Muscle of arm (tissue), 12 donors: ENCODE measurements around the gene STX16. TPM values are rescaled to one million over a fixed set of nuclear protein-coding genes. Genes with fewer than 3 reads are reported as not detected.

Experiments used
- DNase-seq: peaks from one replicate; pipeline ENCODE4 v3.0.0-alpha.2; 2013
- polyA plus RNA-seq, 12 donors: library from polyadenylated mRNA; unstranded; fragments of 120-200 nt; gene quantifications; one replicate each; pipeline ENCODE4 v1.2.1, GENCODE V29; 2013; ENCODE audit not compliant: insufficient read length in 12 of 12

The STX16 gene
- polyA plus RNA-seq, 12 donors: 40.5 to 88.0 (median 66.6) TPM; not detected in 1

DNA sequence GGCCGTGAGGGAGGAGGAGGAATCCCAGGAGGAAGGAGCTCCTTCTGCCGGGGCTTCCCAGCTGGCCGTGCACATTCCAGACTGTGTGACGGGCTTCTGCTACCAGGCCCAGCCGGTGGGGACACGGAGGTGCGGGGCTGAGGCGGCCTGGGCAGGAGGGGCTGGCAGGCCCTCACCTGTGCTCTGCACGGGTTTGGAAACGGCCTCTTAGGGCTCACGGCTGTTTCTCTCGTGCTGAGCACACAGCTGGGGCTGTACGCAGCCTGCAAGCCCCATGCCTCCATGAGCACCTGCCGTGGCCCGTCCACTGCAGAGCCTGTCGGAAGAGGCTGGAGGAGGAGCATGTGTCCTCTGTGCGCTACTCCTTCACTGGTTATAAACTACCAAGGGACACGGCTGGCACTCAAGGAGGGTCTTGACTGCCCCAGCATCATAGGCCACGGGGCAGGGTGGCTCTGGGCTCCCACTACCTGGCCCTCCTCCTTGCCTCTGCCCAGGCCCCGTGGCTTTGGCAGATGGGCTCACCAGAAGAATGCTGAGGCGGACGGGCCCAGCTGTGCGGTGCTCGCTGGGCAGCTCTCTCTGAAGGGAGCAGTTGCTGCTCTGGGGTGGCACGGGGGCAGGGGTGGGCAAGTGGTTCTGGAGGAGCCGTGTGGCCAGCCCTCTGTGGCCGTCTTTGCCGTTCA, 57.3 kb downstream of the STX16 start:
- no peak for DNase-seq

DNA sequence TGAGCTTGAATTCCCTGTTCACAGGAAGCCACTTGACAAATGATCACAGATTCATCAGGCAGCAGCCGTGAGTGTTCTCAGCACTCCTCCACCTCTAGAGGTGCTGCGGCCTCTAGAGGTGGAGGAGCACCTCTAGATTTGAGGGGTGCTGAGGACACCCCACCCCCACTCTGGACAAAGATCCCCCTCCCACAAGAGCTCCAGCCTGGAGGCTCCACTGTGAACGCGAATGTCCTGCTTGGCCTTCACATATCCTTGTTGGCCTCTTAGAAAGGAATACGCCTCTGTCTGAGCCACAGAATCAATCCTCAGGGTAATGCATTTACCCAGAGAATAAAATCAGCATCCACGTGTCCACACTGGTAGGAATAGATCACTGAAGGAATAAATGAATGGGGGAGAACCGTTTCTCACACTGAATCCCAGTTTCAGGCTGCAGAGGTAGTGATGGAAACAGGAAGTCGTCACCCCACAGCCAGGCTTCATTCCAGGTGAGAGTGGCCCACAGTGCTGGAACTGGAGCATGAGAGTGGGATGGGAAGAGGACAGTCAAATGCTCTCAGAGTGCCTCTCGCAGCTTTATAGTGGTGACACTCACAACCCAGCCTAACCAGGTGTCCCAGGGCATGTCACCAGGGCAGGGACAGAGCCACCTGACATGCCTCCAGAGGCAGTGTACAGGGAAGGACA, 58.1 kb downstream of the STX16 start:
- DNase-seq: no peak

DNA sequence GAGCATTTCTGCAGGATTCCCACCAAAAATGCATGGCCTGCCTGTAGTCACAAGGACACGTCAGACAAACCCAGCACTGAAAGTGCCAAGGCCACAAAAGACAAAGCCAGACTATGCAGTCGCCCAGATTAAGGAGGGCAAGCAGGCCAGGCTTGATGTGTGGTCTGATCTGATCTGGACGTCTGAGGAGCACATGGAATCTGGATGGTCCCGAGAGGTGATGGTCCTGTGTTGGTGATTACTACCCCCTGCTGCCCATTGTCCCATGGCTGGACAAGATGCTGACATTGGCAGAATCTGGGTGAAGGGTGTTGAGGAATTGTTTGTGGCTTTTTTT, 58.6 kb downstream of the STX16 start:
- no peak for DNase-seq

DNA sequence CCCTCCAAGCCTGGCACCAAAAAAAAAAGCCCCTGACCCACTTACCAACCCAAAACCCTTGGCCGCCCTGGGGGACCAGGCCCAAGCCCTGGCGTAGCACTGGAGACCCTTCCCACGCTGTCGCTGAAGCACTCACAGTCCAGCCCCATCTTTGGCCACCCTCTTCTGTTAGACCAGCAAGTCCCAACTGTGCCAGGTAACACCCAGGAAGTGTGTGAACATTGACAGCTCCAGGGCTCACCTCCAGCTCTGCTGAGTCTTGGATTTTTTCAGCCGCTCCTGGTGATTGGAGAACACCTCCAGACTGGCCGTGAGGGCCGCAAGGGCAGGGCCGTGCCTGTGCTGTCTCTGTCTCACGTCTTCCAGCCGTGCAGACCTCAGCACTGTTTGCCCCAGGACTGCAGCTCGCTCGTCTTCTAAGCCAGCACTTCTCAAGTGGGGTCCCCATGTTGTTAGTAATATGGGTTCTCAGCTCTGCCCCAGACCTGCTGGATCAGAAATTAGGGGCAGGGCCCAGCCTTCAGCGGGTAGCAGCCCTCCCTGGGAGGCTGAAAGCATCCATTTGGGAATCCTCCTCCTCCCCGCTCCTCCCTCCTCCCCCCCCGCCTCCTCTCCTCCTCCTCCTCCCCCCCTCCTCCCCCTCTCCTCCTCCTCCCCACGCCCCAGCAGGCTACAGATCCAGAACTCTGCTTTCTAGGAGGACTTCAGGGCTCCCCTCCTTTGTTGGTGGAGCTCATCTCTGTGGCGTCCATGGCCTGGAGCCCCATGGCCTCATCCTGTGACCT, 59.6 kb downstream of the STX16 start:
- no peak for DNase-seq

DNA sequence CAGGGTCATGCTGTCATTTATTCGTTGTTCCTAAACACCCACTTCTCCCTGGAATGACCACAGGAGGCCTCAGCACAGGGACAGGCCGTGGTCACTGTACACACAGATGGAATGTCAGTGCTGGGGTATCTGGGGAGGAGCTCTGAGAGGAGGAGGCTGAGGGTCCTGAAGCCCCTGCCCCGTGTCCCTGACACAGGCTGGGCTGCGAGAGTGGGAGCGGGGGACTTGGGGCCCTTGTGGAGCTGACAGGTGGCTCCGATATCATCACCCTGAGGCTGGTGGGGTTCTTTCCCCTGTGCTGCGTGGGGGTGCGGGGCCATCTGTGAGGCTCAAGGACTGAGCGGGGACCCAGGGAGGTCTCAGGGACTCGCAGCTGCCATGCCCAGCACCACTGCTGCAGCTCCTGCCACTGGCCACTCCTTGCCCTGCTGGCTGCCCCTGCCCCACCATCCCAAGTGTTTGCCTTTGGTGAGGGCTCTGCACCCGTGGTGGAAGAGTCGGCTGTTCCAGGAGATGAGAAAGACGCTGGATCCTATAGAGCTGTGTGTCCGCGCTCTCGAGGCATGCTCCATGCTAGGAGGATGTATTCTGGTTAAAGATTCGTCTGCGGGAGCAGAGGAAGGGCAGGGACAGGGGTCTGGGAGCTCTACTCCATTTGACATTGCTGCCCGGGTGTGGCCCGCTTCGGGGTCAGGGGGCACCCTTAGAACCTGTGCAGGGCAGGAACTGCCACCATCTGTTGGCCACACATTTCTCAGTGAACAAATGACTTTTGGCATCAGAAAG, 60.4 kb downstream of the STX16 start:
- DNase-seq: no peak

DNA sequence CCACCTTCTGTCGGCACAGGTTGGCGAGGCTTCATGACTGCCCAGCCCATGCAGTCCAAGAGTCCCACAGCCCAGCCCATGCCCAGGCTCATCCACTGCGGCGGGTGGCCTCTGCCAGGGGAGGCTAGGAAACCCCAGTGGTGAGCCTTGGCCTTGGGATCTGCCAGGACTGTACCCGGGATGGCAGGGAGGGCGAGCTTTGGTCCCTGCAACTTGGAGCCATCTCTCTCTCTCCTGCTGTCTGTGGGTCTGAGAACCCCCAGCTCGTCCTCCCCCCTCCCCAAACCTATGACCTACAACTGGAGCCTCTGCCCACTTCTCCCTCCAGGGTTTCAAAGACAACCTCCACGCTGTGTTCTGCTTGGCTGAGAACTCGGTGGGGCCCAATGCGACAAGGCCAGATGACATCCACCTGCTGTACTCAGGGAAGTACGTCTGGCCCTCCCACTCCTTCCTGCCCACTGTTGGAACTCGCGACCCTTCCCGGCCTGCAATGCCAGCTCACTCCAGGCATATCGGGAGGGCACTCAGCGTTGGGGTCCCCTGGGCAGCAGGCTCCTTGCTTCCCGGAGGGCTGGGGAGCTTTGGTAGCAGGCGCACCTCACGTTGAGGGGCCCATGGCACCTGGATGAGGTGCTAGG, 61.2 kb downstream of the STX16 start:
- DNase-seq: no peak

DNA sequence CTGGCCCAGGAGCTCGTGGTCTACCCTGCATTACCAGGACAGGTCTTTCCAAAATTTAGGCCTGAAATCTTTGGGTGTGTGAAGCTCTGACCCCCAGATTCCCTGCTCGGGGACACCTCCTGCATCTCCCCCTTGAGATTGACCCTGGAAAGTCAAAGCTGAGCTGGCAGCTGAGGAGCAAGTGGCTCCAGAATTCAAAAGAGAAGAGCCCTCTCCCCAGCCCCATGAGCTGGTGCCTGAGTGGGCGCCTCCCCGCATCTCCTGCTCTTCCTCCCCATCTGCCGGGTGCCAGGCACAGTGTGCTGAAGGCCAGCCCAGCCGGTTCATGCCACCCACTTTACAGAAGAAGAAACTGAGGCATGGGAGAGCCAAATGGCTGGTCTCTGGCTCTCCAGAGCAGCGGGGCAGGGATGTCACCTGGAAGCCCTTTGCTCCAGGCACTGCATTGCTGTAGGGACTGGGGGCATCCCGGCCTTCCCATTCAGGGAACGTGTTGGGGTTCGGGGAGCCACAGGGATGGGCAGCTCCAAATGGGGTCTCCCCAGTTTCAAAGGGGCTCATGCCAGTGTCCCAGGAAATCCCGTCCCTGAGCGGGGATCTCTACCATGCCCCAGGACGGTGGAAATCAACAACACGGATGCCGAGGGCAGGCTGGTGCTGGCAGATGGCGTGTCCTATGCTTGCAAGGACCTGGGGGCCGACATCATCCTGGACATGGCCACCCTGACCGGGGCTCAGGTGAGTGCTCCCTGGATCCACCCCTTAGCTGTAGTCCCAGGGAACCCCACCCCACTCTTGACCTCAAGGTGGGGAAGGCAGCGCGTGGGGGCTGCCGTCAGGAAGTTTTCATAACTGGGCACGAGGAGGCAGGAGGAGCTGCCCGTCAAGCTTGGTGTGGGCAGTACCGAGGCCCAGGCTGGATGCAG, 62.0 kb downstream of the STX16 start:
- no peak for DNase-seq

DNA sequence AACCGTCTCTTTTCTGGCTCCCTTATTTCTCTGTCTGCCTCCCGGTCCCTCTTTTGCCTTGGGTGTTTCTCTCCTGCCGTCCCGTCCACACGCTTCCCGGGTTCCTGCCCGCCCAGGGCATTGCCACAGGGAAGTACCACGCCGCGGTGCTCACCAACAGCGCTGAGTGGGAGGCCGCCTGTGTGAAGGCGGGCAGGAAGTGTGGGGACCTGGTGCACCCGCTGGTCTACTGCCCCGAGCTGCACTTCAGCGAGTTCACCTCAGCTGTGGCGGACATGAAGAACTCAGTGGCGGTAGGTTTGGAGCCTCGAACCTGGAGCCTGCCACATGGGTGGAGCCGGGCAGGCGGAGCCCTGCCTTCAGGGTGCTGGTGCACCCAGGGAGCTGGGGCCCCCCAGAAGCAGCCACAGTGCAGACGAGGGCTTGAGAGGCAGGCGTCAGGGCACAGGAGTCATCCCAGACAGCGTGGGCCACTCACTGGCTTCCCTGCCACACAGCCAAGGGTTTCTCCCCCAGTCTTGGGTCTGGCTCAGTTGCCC, 62.8 kb downstream of the STX16 start:
- no peak for DNase-seq

DNA sequence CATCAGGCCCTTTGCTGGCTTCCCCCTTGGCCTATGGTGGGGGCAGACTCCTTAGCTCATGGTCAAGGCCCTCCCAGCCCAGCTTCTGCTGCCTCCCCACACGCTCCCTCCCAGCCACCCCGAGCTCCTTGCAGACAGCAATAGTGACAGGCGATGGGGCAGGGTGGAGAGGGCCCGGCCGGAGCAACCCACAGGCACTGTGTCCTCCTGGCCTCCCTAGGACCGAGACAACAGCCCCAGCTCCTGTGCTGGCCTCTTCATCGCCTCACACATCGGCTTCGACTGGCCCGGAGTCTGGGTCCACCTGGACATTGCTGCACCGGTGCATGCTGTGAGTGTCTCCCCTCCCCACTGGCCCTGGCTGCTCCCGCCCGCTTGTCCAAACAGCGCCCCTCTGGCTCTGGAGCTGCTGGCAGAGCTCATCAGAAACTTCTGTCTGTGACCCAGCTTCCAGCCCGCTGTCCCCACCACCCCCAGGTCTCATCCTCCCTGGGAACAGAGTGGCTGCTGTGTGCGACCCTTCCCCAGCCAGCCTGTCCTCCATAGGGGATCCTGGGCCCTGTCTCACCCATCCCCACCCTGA, 63.3 kb downstream of the STX16 start:
- no peak for DNase-seq

DNA sequence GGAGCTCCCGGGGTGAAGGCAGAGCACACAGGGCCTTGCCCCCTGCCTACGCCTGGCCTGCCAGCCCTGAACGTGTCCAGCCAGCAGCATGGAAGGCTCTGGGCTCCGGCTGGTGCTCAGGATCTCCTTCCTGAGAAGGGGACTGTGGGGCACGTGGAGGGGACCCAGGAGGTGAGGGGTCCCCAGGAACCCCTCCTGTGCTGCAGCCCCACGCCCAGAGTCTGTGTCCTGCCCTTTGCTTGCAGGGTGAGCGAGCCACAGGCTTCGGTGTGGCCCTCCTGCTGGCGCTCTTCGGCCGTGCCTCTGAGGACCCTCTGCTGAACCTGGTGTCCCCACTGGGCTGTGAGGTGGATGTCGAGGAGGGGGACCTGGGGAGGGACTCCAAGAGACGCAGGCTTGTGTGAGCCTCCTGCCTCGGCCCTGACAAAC, 63.9 kb downstream of the STX16 start:
- no peak for DNase-seq

DNA sequence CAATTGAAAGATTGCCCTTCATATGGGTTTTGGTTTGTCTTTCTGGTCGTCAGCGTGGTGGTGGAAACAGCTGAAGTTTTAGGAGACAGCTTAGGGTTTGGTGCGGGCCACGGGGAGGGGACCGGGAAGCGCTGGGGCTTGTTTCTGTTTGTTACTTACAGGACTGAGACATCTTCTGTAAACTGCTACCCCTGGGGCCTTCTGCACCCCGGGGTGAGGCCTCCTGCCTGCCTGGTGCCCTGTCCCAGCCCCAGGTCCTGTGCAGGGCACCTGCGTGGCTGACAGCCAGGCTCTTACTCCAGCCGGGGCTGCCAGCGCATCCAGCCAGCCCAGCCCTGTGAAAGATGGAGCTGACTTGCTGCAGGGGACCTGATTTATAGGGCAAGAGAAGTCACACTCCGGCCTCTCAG, 64.3 kb downstream of the STX16 start:
- DNase-seq: no peak

DNA sequence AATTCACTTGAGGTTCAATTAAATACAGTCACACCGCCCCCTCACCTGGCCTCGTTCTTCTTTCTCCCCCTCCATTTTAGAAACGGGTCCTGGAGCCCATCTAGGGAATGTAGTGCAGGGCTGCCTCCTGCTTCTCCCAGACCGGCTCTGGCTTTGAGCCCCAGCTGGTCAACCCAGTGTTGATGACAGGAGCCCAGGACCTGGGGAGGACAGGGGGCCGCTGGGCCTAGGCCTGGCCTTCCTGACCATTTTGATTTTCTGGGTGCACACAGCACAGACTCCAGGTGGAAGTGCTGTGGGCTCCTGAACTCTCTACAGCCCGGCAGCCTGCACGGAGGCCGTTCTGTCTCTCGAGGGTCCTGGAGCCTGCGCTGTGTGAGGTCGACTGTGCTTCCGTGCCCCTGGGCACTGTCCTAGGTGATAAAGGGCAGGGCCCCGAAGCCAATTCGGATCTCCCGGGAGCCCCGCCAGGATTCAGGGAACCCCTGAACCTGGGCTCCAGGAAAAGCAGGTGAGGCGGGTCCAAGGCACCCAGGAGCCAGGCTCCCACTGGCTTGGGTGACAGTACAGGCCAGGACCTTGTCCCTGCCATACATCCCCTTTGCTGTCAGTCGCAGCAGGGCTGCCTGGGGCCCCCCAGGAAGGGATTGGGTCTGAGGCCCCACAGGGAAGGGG, 64.9 kb downstream of the STX16 start:
- no peak for DNase-seq

DNA sequence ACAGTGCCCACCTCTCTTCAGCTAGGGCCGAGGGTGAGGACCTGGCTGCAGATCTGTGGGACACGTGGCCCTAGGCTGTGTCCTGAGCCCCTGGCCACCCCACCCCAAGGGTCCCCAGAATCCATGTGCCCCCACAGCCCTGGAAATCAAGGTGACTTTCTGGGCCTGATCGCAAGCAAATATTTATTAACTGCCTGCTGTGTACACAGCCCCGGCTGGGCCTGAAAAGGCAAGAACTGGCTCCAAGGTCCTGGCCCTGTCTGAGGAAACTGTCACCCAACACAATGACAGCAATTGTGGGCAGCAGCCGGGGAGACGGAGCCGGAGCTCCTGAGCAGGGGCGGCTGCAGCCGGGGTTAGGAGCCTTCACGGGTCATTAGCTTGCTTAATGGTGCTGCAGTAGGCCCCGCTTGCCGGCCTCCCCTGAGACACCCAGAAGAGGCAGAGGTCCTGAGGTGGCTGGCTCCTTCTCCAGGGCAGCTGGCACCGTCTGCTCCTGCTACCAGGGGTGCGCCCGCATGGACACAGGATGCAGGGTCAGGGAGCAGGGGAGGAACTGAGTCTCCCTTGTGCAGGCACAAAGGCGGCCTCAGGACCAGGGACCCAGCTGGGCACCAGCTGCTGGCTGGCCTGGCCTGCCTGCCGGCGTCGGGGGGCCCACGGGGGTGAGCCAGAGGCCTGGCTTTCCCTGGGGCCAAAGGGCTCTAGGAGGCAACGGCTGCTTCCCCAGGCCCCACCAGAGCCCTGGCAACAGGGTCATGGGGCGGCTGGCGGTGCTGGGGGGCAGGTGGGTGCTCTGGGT, 65.6 kb downstream of the STX16 start:
- no peak for DNase-seq

DNA sequence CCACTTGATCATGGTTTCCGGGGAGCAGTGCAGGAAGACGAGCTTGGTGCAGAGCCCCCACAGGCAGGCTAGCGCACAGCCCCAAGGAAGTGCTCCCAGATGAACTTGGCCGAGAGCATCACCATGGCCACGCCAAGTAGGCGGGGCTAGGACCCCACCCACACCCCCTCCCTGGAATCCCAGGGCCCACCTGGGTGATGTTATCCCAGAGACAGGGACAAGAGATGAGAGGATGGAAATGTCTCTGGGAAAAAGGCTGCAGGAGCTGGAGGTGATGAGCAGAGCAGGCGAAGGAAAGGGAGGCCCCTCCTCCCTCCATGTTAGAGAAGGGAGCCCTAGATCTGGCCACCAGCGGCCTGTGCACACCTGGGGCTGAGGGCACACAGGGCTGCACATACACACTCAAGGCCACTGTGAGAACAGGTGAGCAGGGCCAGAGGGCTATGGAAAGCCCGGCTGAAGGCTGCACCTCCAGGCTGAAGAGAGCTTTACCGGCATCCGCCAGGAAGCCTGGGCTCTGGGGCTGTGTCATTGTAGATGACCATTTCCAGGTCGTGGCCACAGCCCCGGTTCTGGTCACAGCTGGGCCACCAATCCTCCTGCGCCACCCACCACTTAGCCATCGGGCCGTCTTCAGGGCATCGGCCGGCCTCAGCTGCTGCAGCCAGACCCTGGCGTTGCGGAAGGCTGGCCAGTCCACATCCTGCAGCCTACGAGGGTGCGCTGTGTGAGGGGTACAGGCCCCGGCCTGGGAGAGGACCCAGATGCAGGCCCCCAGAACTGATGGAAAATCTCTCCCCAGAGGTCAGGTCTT, 66.4 kb downstream of the STX16 start:
- DNase-seq: no peak

DNA sequence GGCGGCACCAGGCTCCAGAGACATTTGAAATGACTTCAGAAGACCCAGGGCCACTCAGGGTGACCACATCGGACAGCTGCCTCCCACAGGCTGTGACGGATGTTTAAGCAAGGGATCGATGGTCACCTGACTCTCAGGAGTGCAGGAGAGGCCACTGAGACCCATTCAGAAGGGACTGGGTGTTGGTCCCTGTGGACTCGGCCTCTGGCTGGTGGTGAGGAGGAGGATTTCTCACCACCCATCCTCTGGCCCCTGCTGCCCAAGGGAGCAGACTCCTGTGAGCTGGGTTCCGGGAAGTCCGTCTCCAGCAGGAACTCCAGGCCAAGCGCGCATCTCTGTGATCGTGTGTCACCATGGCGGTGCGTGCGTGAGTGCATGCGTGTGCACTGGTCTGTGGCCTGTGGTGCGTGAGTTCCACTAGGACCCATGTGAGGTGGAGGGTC, 67.1 kb downstream of the STX16 start:
- no peak for DNase-seq

DNA sequence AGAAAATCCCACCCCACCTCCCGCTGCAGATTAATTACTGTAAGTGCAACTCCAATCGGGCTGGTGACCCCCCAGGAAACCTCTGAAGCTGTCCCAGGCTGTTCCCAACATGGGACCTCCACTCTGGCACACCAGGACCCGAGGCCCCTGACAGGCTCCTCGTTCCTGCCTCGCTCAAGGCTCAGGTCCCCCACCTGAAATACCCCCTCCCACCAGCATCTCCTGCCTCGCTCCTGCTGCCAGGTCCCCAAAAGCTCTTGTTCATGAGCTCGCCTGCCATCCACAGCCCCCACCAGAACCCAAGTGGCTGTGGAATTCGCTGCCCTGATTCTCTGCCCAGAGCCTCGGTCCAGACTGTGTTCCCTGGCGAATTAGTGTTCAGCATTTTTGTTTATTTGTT, 67.6 kb downstream of the STX16 start:
- DNase-seq: no peak

DNA sequence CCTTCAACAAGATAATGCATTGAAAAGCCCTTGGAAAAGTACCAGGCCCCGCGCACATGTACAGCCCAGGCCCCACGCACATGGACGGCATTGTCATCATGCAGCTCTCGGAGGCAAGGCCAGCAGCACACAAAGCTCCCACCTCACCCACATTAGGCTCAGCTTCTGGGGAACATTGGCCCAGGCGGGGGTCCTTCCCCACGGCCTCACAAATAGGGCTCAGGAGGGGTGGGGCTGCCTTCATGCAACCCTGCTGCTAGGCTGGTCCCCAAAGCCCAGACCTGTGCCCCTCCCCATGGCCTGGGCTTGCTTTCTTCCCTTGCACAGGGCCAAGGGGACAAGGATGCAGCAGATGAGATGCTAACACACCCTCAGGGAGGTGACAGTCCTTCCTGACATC, 68.2 kb downstream of the STX16 start:
- DNase-seq: no peak
